ENCODE results near the gene GMDS. TPM values are rescaled to one million over a fixed set of nuclear protein-coding genes. Genes with fewer than 3 reads are reported as not detected.

Gene GMDS
- total and polyA plus RNA-seq, 2 of the 8 experiments (the other 6 are each of a cell fraction or from before 2014, with no cell fraction given) = 16.8 to 50.0 TPM

DNA sequence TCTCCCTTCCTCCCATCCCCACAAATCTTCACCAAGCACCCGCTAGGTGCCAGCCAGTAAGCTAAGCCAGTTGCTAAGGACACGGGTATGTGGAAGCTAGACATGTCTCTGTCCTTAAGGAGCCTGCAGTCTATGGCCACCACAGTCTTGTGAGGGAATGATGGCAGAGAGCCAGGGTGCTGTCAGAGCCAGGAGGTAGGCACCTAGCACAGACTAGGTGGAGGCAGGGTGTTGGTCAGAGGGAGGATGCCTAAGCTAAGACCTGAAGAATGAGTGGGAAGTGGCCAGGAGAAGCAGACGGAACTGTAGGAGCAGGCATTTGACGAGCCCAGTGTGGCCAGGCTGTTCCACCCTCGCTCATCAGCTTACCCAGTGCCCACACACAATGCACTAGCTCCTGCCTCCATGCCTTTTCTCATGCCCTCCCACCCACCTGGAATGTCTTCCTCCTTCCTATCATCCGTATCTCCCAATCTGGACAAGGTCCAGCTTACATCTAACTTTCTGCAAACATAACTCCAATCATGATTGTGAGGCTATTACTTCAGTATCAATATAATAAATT lies 510.1 kb downstream of the GMDS start:
- Histone ChIP-seq H4K8ac (ENCODE audit: extremely low read depth, insufficient read depth, low read length) (no peak overlapping the region), H3K56ac (replicated peaks; ENCODE audit: insufficient read length, low read depth, low read length) (no peak overlapping the region), H3K27me3 (replicated peaks in 1 of 4; ENCODE audit: control insufficient read depth in 3 of 4, extremely low read depth in 1 of 4, insufficient read depth in 3 of 4, low read length in 3 of 4) (no peaks in the 10 kb centered on the region), H3K27ac (ENCODE audit: low read depth, low read length) (no peak overlapping the region), H3K9ac (replicated peaks in 1 of 4; ENCODE audit: extremely low read depth in 1 of 4, low read depth in 3 of 4, low read length in 3 of 4) (no peak overlapping the region), H2BK12ac (ENCODE audit: low read depth, low read length) (no peak overlapping the region), H4K91ac (replicated peaks; ENCODE audit: insufficient read length, low read length) (no peak overlapping the region), H2AFZ (ENCODE audit: low read length) (no peak overlapping the region), H2BK20ac (ENCODE audit: low read length) (no peak overlapping the region), H3K4ac (replicated peaks; ENCODE audit: insufficient read length, low read depth, low read length) (no peak overlapping the region), H3K9me3 (ENCODE audit: insufficient read depth in 2 of 2, low read depth in 1 of 2, low read length in 1 of 2) (no peaks in the 10 kb centered on the region), H3K79me1 (ENCODE audit: low read depth, low read length) (peaks cover 3% of the 10 kb centered on the region; the same call in 1 of the 2 replicates), H2BK120ac (replicated peaks; ENCODE audit: low read depth, low read length) (no peak overlapping the region), H3K36me3 (ENCODE audit: control insufficient read depth in 2 of 4, insufficient read depth in 4 of 4, low read length in 3 of 4) (no peaks in the 10 kb centered on the region), H3K4me3 (ENCODE audit: extremely low read depth in 1 of 4, insufficient read depth in 2 of 4, low read depth in 3 of 4, low read length in 4 of 4) (no peak overlapping the region), H3K23me2 (ENCODE audit: low read depth, low read length) (peaks cover 9% of the 10 kb centered on the region; the same call in 1 of the 2 replicates), H2BK15ac (ENCODE audit: low read length) (no peak overlapping the region), H2AK5ac (ENCODE audit: low read depth, low read length) (no peak overlapping the region), H3K4me1 (replicated peaks in 1 of 4; ENCODE audit: control insufficient read depth in 3 of 4, insufficient read depth in 4 of 4, low read length in 3 of 4) (0 out of 7 replicates have a peak, but pooled peaks cover 0 to under 1% (median 0%) of the 10 kb centered on the region in 4 experiments), H2BK5ac (ENCODE audit: low read depth, low read length) (no peak overlapping the region), H4K5ac (ENCODE audit: insufficient read length, low read depth, low read length) (no peak overlapping the region), H3K18ac (ENCODE audit: extremely low read depth, low read length) (no peak overlapping the region), H3K4me2 (ENCODE audit: insufficient read depth in 1 of 2, low read depth in 2 of 2, low read length in 2 of 2) (no peak overlapping the region), H4K20me1 (replicated peaks in 1 of 2; ENCODE audit: control insufficient read depth in 1 of 2, insufficient read depth in 2 of 2, low read length in 2 of 2) (peaks cover 0 to 8% of the 10 kb centered on the region in 2 experiments), H3K14ac (ENCODE audit: insufficient read length) (no peak overlapping the region), H3K23ac (ENCODE audit: insufficient read length) (no peak overlapping the region), H3K79me2 (ENCODE audit: control insufficient read depth in 1 of 2, insufficient read depth in 2 of 2, low read length in 2 of 2) (no peaks in the 10 kb centered on the region)
- no peak for DNase-seq (ENCODE audit: low read depth in 1 of 2, low spot score in 2 of 2)
- POLR2A ChIA-PET (ENCODE audit: partially characterized antibody) = no interaction called here
- WGBS, 2 experiments (ENCODE audit: extremely low coverage in 1 of 2, insufficient coverage in 1 of 2, insufficient read length in 1 of 2, insufficient replicate concordance in 2 of 2, low coverage in 1 of 2, low lambda C conversion rate in 2 of 2, missing lambda C conversion rate in 1 of 2) = 90% methylated on average over 6 of the region's 6 CpGs; no CpG with 5 or more reads in 1 of the 2 experiments
- no peak for FAIRE-seq
- CTCF ChIA-PET (ENCODE audit: partially characterized antibody) = interaction anchor here (0.7 to 1.5 kb wide), 3 partner anchors 59 to 173 kb away, joined by 3 read pairs; no protein-coding TSS in a partner anchor
- TF ChIP-seq MAX (IDR thresholded peaks at IDR 0.05) (no peak), RAD21 (IDR thresholded peaks at IDR 0.05 in 1 of 2, conservative IDR thresholded peaks at IDR 0.05 in 1 of 2; ENCODE audit: low read depth in 2 of 2, low read length in 2 of 2) (no peak), NRF1 (IDR thresholded peaks at IDR 0.05; ENCODE audit: low read depth, low read length) (no peak), MAFK (IDR thresholded peaks at IDR 0.05; ENCODE audit: low read depth, low read length) (no peak), ASH2L (IDR thresholded peaks at IDR 0.05; ENCODE audit: low read length) (no peak), RXRA (IDR thresholded peaks at IDR 0.05; ENCODE audit: insufficient read depth, low read depth, low read length) (no peak), CEBPB (IDR thresholded peaks at IDR 0.05; ENCODE audit: low read depth, low read length) (no peak), SP4 (IDR thresholded peaks at IDR 0.05; ENCODE audit: low read length) (no peak), RBBP5 (IDR thresholded peaks at IDR 0.05; ENCODE audit: borderline replicate concordance, low read depth, low read length) (no peak), SRF (IDR thresholded peaks at IDR 0.05; ENCODE audit: low read depth, low read length) (no peak), TAF7 (optimal IDR thresholded peaks at IDR 0.05; ENCODE audit: borderline replicate concordance, low read depth, low read length) (no peak), GTF2F1 (IDR thresholded peaks at IDR 0.05; ENCODE audit: borderline replicate concordance, low read depth, low read length) (no peak), NANOG (IDR thresholded peaks at IDR 0.05; ENCODE audit: insufficient read depth, low read depth, low read length, poor library complexity, severe bottlenecking) (no peak), RFX5 (IDR thresholded peaks at IDR 0.05; ENCODE audit: borderline replicate concordance, low read depth, low read length) (no peak)
